Measurements from ENCODE around the gene PPP6R2.

- TF ChIP-seq EP300 (IDR thresholded peaks at IDR 0.05): no peak
- TF ChIP-seq CTCF (IDR thresholded peaks at IDR 0.05): no peak
These were observed 127.4 kb downstream of the PPP6R2 start for GRCh38 chr22:50470491-50470890.
